K562 (cell line): ENCODE measurements around the gene TDRD10. TPM values are rescaled to one million over a fixed set of nuclear protein-coding genes. Genes with fewer than 3 reads are reported as not detected.

ENCODE experiments used
- ATF1 ChIP-seq, 2 experiments: fragments of 450-650 bp in 1 of 2; IDR thresholded peaks; 2 replicates each; pipeline ENCODE4 v1.6.1; 2016; ENCODE audit warnings: missing compliant biosample characterization in 1 of 2, missing genetic modification characterization in 1 of 2
- ATF3 ChIP-seq, 2 experiments: fragments of 450-650 bp in 1 of 2; sonication (generic) in 1 of 2; formaldehyde crosslinking in 1 of 2; IDR thresholded peaks in 1 of 2; conservative IDR thresholded peaks in 1 of 2; 2 replicates each; pipeline versions ENCODE4 v1.6.1 to v1.8.1; 2016 to 2023; ENCODE audit warnings: mild to moderate bottlenecking in 2 of 2, moderate library complexity in 2 of 2, inconsistent platforms in 1 of 2, missing genetic modification reagents in 1 of 2
- ATF7 ChIP-seq: fragments of 450-650 bp; IDR thresholded peaks from 2 replicates; pipeline ENCODE4 v1.7.1; 2014; ENCODE audit warnings: mild to moderate bottlenecking, moderate library complexity
- BACH1 ChIP-seq: fragments of 200-800 bp; sonication (Bioruptor generic); IDR thresholded peaks from 2 replicates; pipeline ENCODE4 v1.6.1; 2016; ENCODE audit warnings: missing genetic modification characterization, missing compliant biosample characterization
- BRD4 ChIP-seq: fragments of 200-600 bp; sonication (generic); IDR thresholded peaks from 2 replicates; pipeline ENCODE4 v1.6.1; 2017; ENCODE audit warnings: inconsistent platforms
- C11orf30 ChIP-seq: fragments of 450-650 bp; IDR thresholded peaks from 2 replicates; pipeline ENCODE4 v1.6.1; 2016; ENCODE audit warnings: low read depth, mild to moderate bottlenecking
- CEBPG ChIP-seq, 3 experiments: fragments of 200-800 bp in 1 of 3; sonication (Bioruptor generic) in 1 of 3; sonication (generic) in 1 of 3; formaldehyde crosslinking in 1 of 3; IDR thresholded peaks in 2 of 3; conservative IDR thresholded peaks in 1 of 3; 2 replicates each; pipeline versions ENCODE4 v1.6.1 to v1.8.0; 2016 to 2022; ENCODE audit warnings: missing compliant biosample characterization in 2 of 3, missing genetic modification characterization in 2 of 3, mild to moderate bottlenecking in 1 of 3, missing genetic modification reagents in 1 of 3
- CTCF ChIP-seq, 3 experiments: IDR thresholded peaks in 2 of 3; conservative IDR thresholded peaks in 1 of 3; 2 replicates each; pipeline ENCODE4 v1.5.1; 2011 to 2012; ENCODE audit warnings: low read length in 3 of 3, mild to moderate bottlenecking in 3 of 3, control low read depth in 2 of 3, improper control_type of control experiment in 1 of 3, inconsistent platforms in 1 of 3, low read depth in 1 of 3, mixed read lengths in 1 of 3, moderate library complexity in 1 of 3; ENCODE audit not compliant: insufficient read depth in 2 of 3
- ESRRA ChIP-seq: fragments of 450-650 bp; IDR thresholded peaks from 2 replicates; pipeline ENCODE4 v1.6.1; 2014; ENCODE audit warnings: low read depth, mild to moderate bottlenecking, moderate library complexity, borderline replicate concordance
- HCFC1 ChIP-seq: IDR thresholded peaks from 2 replicates; pipeline ENCODE4 v1.6.1; 2012; ENCODE audit warnings: low read depth, low read length, improper control_type of control experiment
- RAD21 ChIP-seq, 2 experiments: fragments of 250-450 bp in 1 of 2; fragments of 450-650 bp in 1 of 2; sonication (Bioruptor Pico) in 1 of 2; formaldehyde crosslinking in 1 of 2; IDR thresholded peaks in 1 of 2; conservative IDR thresholded peaks in 1 of 2; 2 replicates each; pipeline versions ENCODE4 v1.4.0 to v1.8.0; 2020 to 2022; ENCODE audit warnings: mild to moderate bottlenecking in 2 of 2, moderate library complexity in 1 of 2
- RBM14 ChIP-seq: fragments of 200-400 bp; formaldehyde crosslinking; IDR thresholded peaks from 2 replicates; pipeline ENCODE4 v1.6.1; 2018; ENCODE audit warnings: low read depth, mild to moderate bottlenecking, low read length, moderate library complexity, borderline replicate concordance; ENCODE audit not compliant: insufficient read depth
- STAG1 ChIP-seq: sonication (generic); formaldehyde crosslinking; IDR thresholded peaks from 2 replicates; pipeline ENCODE4 v1.5.0; 2020; ENCODE audit warnings: missing genetic modification reagents, borderline replicate concordance
- TEAD2 ChIP-seq: fragments of 450-650 bp; IDR thresholded peaks from 2 replicates; pipeline ENCODE4 v1.6.1; 2016; ENCODE audit warnings: missing genetic modification characterization, control low read depth, missing compliant biosample characterization
- THRAP3 ChIP-seq: fragments of 450-650 bp; IDR thresholded peaks from 2 replicates; pipeline ENCODE4 v1.6.1; 2016; ENCODE audit warnings: mild to moderate bottlenecking, inconsistent platforms, borderline replicate concordance
- ZEB2 ChIP-seq: fragments of 450-650 bp; IDR thresholded peaks from 2 replicates; pipeline ENCODE4 v1.6.1; 2016
- ZFP36 ChIP-seq: fragments of 150-350 bp; IDR thresholded peaks from 2 replicates; pipeline ENCODE4 v1.6.1; 2018; ENCODE audit warnings: low read length, low read depth; ENCODE audit not compliant: partially characterized antibody
- polyA plus RNA-seq, 8 experiments: library from polyadenylated mRNA; depleted of rRNA in 4 of 8; stranded (reverse) in 5 of 8; unstranded in 3 of 8; fragments of >200 nt; fragmentation: Nextera tagmentation in 2 of 8; fragmentation: Illumina TruSeq in 1 of 8; extraction: Ambion mirVana in 2 of 8; extraction: Trizol in 1 of 8; gene quantifications; 2 replicates each; pipeline versions ENCODE4 v1.2.1 to v1.2.3, GENCODE V29; 2011 to 2014; ENCODE audit warnings: inconsistent platforms in 1 of 8, missing spikeins in 1 of 8
- total RNA-seq, 7 experiments: library from RNA; depleted of rRNA in 6 of 7; stranded (reverse); fragments of >200 nt in 6 of 7; fragmentation: Illumina TruSeq in 2 of 7; extraction: Trizol in 2 of 7; gene quantifications; 2 replicates each; pipeline versions ENCODE4 v1.2.1 to v1.2.3, GENCODE V29; 2011 to 2021; ENCODE audit warnings: low replicate concordance in 1 of 7
- TF ChIP-seq, protein P1 (sequence below): fragments of 200-800 bp; sonication (Bioruptor generic); IDR thresholded peaks from 2 replicates; pipeline ENCODE4 v1.6.1; 2017; ENCODE audit warnings: missing genetic modification characterization, missing compliant biosample characterization
- TF ChIP-seq, protein P2 (sequence below): fragments of 450-650 bp; IDR thresholded peaks from 2 replicates; pipeline ENCODE4 v1.6.1; 2016; ENCODE audit warnings: mild to moderate bottlenecking

The TDRD10 gene
- total and polyA plus RNA-seq, 9 of the 15 experiments (the other 6 are each of a cell fraction or from before 2014, with no cell fraction given): not detected

DNA sequence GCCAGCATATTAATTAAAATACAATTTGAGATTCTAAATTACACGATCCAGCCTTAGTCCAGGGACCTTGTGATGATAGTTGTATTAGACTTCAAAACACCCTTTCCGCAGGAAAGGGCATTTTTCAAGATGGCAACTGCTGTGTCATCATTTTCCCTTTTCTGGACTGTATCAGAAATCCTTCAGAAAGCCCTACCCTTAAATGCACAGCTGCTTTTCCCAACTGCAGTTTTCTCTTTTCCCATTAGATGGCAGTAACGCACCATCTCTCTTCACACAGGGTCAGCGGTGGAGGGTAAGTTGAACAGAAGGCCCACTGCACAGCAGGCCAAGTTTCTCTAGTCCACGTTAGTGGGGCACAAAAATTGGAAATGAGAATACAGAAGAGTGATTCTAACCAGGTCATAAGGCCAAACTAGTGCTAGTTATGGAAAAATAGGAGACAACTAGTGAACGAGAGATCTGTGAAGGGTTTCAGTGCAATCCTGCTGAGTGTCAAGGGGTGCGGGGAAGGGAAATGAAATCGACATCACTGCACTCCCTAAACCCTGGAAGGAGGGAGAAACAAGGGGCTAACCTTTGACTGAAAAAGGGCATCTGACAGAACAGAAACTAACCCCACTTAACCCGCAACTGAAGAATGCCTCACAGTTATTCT is 22.1 kb upstream of the TDRD10 start (continued):
- TF ChIP-seq ATF3 (IDR thresholded peaks at IDR 0.05) (no peak), ATF3 (CRISPR knock-in tag; conservative IDR thresholded peaks at IDR 0.05) (peak; percentile 65), CTCF (IDR thresholded peaks at IDR 0.05 in 2 of 3, conservative IDR thresholded peaks at IDR 0.05 in 1 of 3; ENCODE audit: insufficient read depth in 2 of 3, low read depth in 1 of 3, low read length in 3 of 3) (peak; percentile 91 to 97 (median 94)), RAD21 (CRISPR knock-in tag; conservative IDR thresholded peaks at IDR 0.05 in 1 of 2, IDR thresholded peaks at IDR 0.05 in 1 of 2) (peak; percentile 97 to 99), C11orf30 (peak; percentile 100), CEBPG (CRISPR knock-in tag; IDR thresholded peaks at IDR 0.05) (no peak), CEBPG (tag; conservative IDR thresholded peaks at IDR 0.05 in 1 of 2, IDR thresholded peaks at IDR 0.05 in 1 of 2) (peak in 1 of 2 experiments; percentile 42; a peak in 1 of 4 replicates), TEAD2 (tag) (0 out of 2 replicates have a peak, but pooled peaks have one; percentile 16), BACH1 (tag) (peak; percentile 78), ESRRA (0 out of 2 replicates have a peak, but pooled peaks have one; percentile 16), RBM14 (no peak), STAG1 (peak; percentile 42; the same call in 1 of the 2 replicates), ATF1 (CRISPR knock-in tag; IDR thresholded peaks at IDR 0.05) (no peak), ATF1 (tag; IDR thresholded peaks at IDR 0.05) (peak; percentile 18; the same call in 1 of the 2 replicates), ZFP36 (peak; percentile 36), BRD4 (no peak), THRAP3 (0 out of 2 replicates have a peak, but pooled peaks have one; percentile 59), ATF7 (0 out of 2 replicates have a peak, but pooled peaks have one; percentile 18), ZEB2 (0 out of 2 replicates have a peak, but pooled peaks have one; percentile 49), HCFC1 (peak; percentile 30; the same call in 1 of the 2 replicates)
- TF ChIP-seq, protein P1, sequence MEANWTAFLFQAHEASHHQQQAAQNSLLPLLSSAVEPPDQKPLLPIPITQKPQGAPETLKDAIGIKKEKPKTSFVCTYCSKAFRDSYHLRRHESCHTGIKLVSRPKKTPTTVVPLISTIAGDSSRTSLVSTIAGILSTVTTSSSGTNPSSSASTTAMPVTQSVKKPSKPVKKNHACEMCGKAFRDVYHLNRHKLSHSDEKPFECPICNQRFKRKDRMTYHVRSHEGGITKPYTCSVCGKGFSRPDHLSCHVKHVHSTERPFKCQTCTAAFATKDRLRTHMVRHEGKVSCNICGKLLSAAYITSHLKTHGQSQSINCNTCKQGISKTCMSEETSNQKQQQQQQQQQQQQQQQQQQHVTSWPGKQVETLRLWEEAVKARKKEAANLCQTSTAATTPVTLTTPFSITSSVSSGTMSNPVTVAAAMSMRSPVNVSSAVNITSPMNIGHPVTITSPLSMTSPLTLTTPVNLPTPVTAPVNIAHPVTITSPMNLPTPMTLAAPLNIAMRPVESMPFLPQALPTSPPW (CRISPR knock-in tag): peak; percentile 27; the same call in 1 of the 2 replicates
- TF ChIP-seq, protein P2, sequence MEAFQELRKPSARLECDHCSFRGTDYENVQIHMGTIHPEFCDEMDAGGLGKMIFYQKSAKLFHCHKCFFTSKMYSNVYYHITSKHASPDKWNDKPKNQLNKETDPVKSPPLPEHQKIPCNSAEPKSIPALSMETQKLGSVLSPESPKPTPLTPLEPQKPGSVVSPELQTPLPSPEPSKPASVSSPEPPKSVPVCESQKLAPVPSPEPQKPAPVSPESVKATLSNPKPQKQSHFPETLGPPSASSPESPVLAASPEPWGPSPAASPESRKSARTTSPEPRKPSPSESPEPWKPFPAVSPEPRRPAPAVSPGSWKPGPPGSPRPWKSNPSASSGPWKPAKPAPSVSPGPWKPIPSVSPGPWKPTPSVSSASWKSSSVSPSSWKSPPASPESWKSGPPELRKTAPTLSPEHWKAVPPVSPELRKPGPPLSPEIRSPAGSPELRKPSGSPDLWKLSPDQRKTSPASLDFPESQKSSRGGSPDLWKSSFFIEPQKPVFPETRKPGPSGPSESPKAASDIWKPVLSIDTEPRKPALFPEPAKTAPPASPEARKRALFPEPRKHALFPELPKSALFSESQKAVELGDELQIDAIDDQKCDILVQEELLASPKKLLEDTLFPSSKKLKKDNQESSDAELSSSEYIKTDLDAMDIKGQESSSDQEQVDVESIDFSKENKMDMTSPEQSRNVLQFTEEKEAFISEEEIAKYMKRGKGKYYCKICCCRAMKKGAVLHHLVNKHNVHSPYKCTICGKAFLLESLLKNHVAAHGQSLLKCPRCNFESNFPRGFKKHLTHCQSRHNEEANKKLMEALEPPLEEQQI: peak; percentile 47; the same call in 1 of the 2 replicates
